ENCODE measurements around the gene WWOX. TPM values are rescaled to one million over a fixed set of nuclear protein-coding genes. Genes with fewer than 3 reads are reported as not detected.

The WWOX gene
- total RNA-seq, 2 donors from 2014 or later: 33.8 to 82.5 TPM

- DNase-seq (ENCODE audit: low spot score) (no peak), ATAC-seq (ENCODE audit: insufficient number of reproducible peaks, low FRiP score, low read depth) (no peak)
- no peak overlapping the region for H3K4me3 ChIP-seq
- no peaks in the 10 kb centered on the region for H3K36me3 ChIP-seq
- H3K4me1 ChIP-seq (ENCODE audit: control insufficient read depth in 1 of 2, low read depth in 2 of 2): peaks cover 8 to 14% of the 10 kb centered on the region in 2 donors
- H3K27me3 ChIP-seq (replicated peaks; ENCODE audit: insufficient read depth): no peaks in the 10 kb centered on the region
- H3K9me3 ChIP-seq: no peaks in the 10 kb centered on the region
- H3K27ac ChIP-seq: no peak overlapping the region
- TF ChIP-seq, protein P1, sequence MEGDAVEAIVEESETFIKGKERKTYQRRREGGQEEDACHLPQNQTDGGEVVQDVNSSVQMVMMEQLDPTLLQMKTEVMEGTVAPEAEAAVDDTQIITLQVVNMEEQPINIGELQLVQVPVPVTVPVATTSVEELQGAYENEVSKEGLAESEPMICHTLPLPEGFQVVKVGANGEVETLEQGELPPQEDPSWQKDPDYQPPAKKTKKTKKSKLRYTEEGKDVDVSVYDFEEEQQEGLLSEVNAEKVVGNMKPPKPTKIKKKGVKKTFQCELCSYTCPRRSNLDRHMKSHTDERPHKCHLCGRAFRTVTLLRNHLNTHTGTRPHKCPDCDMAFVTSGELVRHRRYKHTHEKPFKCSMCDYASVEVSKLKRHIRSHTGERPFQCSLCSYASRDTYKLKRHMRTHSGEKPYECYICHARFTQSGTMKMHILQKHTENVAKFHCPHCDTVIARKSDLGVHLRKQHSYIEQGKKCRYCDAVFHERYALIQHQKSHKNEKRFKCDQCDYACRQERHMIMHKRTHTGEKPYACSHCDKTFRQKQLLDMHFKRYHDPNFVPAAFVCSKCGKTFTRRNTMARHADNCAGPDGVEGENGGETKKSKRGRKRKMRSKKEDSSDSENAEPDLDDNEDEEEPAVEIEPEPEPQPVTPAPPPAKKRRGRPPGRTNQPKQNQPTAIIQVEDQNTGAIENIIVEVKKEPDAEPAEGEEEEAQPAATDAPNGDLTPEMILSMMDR (IDR thresholded peaks at IDR 0.05): no peak
These were observed 1034.8 kb downstream of the WWOX start for GRCh38 chr16:79134300-79134699.

DNA sequence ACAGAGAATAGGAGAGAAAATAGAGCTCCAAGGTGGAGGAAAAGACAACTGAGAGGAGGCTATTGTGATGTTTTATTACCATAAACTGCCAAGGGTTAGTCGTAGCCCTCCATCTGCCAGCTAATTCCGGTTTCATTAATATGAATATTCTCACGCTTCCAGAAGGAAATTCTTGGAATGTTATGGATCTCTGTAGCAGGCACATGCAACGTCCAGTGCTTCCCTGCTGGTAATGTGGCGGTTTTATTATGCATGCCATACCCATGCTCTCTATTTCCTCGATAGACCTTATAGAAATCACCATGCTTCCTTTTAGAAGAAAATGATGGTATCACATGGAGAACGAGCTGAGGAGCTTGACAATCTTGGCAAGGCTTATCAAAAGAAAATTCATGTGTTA lies 1037.5 kb downstream of the WWOX start:
- no peak for DNase-seq (ENCODE audit: low spot score)
- no peak for ATAC-seq (ENCODE audit: insufficient number of reproducible peaks, low FRiP score, low read depth)

DNA sequence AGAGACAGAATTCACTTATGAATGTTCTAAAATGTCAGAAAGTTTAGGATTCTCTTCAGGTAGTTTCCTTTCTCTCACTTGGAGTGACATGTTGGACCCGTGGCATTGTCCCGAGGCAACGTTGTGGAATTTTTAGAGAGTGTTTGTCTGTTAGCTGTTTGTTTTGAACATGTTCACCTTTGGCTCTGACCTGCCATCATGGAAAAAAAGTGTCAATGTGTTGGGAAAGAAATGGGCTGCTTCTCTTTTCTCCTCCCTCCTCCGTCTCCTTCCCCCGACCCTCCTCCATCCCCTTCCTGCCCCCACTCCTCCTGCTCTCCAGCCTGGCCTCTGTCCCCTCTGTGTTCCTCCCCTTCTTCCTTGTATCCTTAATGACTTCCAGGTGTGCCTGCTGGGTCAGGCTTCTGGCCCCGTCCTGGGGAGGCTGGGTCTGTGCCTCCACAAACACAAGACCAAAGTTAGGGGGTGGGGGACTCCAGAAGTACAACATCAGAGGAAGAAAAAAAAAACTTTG lies 1038.0 kb downstream of the WWOX start:
- Histone ChIP-seq H3K27me3 (replicated peaks; ENCODE audit: insufficient read depth) (no peaks in the 10 kb centered on the region), H3K9me3 (no peaks in the 10 kb centered on the region), H3K27ac (no peak overlapping the region), H3K4me3 (no peak overlapping the region), H3K4me1 (ENCODE audit: control insufficient read depth in 1 of 2, low read depth in 2 of 2) (peaks cover 8 to 18% of the 10 kb centered on the region in 2 donors), H3K36me3 (no peaks in the 10 kb centered on the region)
- ATAC-seq (ENCODE audit: insufficient number of reproducible peaks, low FRiP score, low read depth): no peak
- no peak for DNase-seq (ENCODE audit: low spot score)
- TF ChIP-seq, protein P1 (IDR thresholded peaks at IDR 0.05): no peak

More for the DNA sequence above, 1037.5 kb downstream of the WWOX start:
- Histone ChIP-seq H3K4me3 (no peak overlapping the region), H3K27me3 (replicated peaks; ENCODE audit: insufficient read depth) (no peaks in the 10 kb centered on the region), H3K4me1 (ENCODE audit: control insufficient read depth in 1 of 2, low read depth in 2 of 2) (peaks cover 8 to 21% of the 10 kb centered on the region in 2 donors), H3K27ac (no peak overlapping the region), H3K9me3 (no peaks in the 10 kb centered on the region), H3K36me3 (no peaks in the 10 kb centered on the region)
- TF ChIP-seq, protein P1 (IDR thresholded peaks at IDR 0.05): no peak

DNA sequence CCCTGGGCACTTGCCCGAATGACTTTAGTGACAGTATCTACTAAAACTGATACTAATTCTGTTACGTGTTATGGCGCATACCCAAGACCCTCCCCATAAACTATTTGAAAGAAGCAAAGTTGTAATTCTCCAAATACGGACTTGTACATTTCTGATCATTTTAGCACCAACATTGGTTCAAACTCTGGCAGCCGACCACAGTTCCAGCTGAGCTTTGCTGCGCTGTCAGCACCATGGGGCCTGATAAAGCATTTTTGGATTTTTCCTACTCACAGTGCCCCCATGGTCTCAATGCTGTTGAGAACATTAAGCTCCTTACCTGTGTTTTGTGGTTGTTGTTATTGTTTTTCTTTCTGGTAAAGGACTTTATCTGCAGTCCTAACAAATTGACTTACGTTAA lies 1040.3 kb downstream of the WWOX start:
- no peak overlapping the region for H3K4me3 ChIP-seq
- no peaks in the 10 kb centered on the region for H3K36me3 ChIP-seq
- no peaks in the 10 kb centered on the region for H3K27me3 ChIP-seq (replicated peaks; ENCODE audit: insufficient read depth)
- peaks cover 0 to 10% of the 10 kb centered on the region in 2 donors for H3K4me1 ChIP-seq (ENCODE audit: control insufficient read depth in 1 of 2, low read depth in 2 of 2)
- H3K27ac ChIP-seq: no peak overlapping the region
- TF ChIP-seq, protein P1 (IDR thresholded peaks at IDR 0.05): no peak
- H3K9me3 ChIP-seq: no peaks in the 10 kb centered on the region
- DNase-seq (ENCODE audit: low spot score) (no peak), ATAC-seq (ENCODE audit: insufficient number of reproducible peaks, low FRiP score, low read depth) (no peak)

GRCh38 chr16:79143026-79143425 lies 1043.6 kb downstream of the WWOX start:
- Histone ChIP-seq H3K27me3 (replicated peaks; ENCODE audit: insufficient read depth) (no peaks in the 10 kb centered on the region), H3K9me3 (no peaks in the 10 kb centered on the region), H3K36me3 (no peaks in the 10 kb centered on the region), H3K4me1 (ENCODE audit: control insufficient read depth in 1 of 2, low read depth in 2 of 2) (peaks cover 0 to 10% of the 10 kb centered on the region in 2 donors), H3K4me3 (no peak overlapping the region), H3K27ac (no peak overlapping the region)
- ATAC-seq (ENCODE audit: insufficient number of reproducible peaks, low FRiP score, low read depth): no peak
- DNase-seq (ENCODE audit: low spot score): no peak
- TF ChIP-seq, protein P1 (IDR thresholded peaks at IDR 0.05): no peak
